ENCODE data around the gene CDHR2.

DNA sequence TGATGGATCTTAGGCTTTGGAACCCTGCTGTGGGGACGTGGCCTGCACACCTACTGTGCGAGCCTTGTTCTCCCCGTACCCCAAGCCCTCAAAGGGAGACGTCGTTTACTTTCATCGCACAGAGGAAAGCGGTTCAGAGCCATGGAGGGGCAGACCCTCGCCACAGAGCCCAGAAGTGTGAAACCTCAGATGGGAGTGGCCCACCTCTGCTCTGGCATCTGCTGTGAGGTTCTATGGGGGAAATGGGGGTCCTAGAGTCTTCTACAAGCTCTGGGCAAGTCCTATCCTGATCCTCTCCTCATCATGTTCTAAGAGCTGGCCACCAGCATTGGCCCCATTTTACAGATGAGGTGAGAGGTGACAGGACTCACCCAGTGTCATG, 8.2 kb upstream of the CDHR2 start:
- TF ChIP-seq MTA3 (CRISPR knock-in tag; IDR thresholded peaks at IDR 0.05) = no peak
- no peak for TF ChIP-seq SMYD3 (CRISPR knock-in tag; IDR thresholded peaks at IDR 0.05)
- TF ChIP-seq ZBTB10 (CRISPR knock-in tag; IDR thresholded peaks at IDR 0.05; ENCODE audit: borderline replicate concordance) = no peak
- no peak for TF ChIP-seq KAT7 (CRISPR knock-in tag; IDR thresholded peaks at IDR 0.05; ENCODE audit: borderline replicate concordance)
- TF ChIP-seq CTCF (CRISPR knock-in tag; IDR thresholded peaks at IDR 0.05) = no peak
- no peak for TF ChIP-seq EED (CRISPR knock-in tag; IDR thresholded peaks at IDR 0.05)
- TF ChIP-seq ZNF660 (CRISPR knock-in tag; IDR thresholded peaks at IDR 0.05; ENCODE audit: borderline replicate concordance, low read depth) = no peak
- TF ChIP-seq XRCC5 (optimal IDR thresholded peaks at IDR 0.05; ENCODE audit: low read length) = no peak
- TF ChIP-seq YY1 (IDR thresholded peaks at IDR 0.05; ENCODE audit: insufficient read depth, insufficient replicate concordance, low read depth, low read length) = no peak
- no peak for TF ChIP-seq DMTF1 (CRISPR knock-in tag; IDR thresholded peaks at IDR 0.05)
- TF ChIP-seq HOXA7 (CRISPR knock-in tag; IDR thresholded peaks at IDR 0.05) = no peak
- no peak for TF ChIP-seq ZNF24 (IDR thresholded peaks at IDR 0.05)
- TF ChIP-seq RFX1 (IDR thresholded peaks at IDR 0.05) = no peak
- no peak for TF ChIP-seq PRPF4 (IDR thresholded peaks at IDR 0.05; ENCODE audit: low read depth, low read length, poor library complexity, severe bottlenecking)

All from HepG2 (cell line).